Activated T-helper 1 cell treated with anti-CD3 and anti-CD28 coated beads, Interleukin-12 subunit alpha, Interleukin-12 subunit beta, Interleukin-2, Interleukin-4 antibody, amounts not matched to agents 30 ng/mL and 10 ng/mL and 1 ng/mL, durations not matched to agents 14 hours and 24 hours and 36 hours (primary cell): ENCODE measurements around the gene FOLR1. TPM values are rescaled to one million over a fixed set of nuclear protein-coding genes. Genes with fewer than 3 reads are reported as not detected.
"Not testable (repeated sequence)": the region's sequence is repeated elsewhere in the genome, so short reads cannot be mapped to it uniquely, and the experiment has no call there.

Experiments
- DNase-seq: peaks from one replicate; pipeline ENCODE4 v3.0.0; 2021; ENCODE audit warnings: low spot score
- H3K27ac Mint-ChIP-seq: one replicate; pipeline ENCODE4 v1.8.0; 2021; ENCODE audit warnings: mild to moderate bottlenecking, mixed read lengths
- H3K27me3 Mint-ChIP-seq: one replicate; pipeline ENCODE4 v1.8.0; 2022; ENCODE audit warnings: mild to moderate bottlenecking, moderate library complexity, mixed read lengths; ENCODE audit not compliant: insufficient read depth
- H3K36me3 Mint-ChIP-seq: one replicate; pipeline ENCODE4 v1.8.0; 2021; ENCODE audit warnings: low read depth, mixed read lengths
- H3K4me1 Mint-ChIP-seq: one replicate; pipeline ENCODE4 v1.8.0; 2021; ENCODE audit warnings: low read depth, mixed read lengths
- H3K4me3 Mint-ChIP-seq: one replicate; pipeline ENCODE4 v1.8.0; 2021; ENCODE audit warnings: mild to moderate bottlenecking, moderate library complexity, mixed read lengths
- H3K9me3 Mint-ChIP-seq: one replicate; pipeline ENCODE4 v1.8.0; 2021; ENCODE audit warnings: mixed read lengths
- intact Hi-C: fragments of 100-400 bp; cut with micrococcal nuclease; formaldehyde crosslinking; loops from one replicate; pipeline ENCODE4 v1.15.1; 2024
- total RNA-seq: library from RNA; stranded (reverse); gene quantifications from 2 replicates; pipeline ENCODE4 v1.2.3, GENCODE V29; 2022

FOLR1 gene
- total RNA-seq, 1 donor from 2014 or later = not detected

GRCh38 chr11:72169754-72170153 is 22.2 kb upstream of the FOLR1 start:
- H3K36me3 Mint-ChIP-seq, H3K4me3 Mint-ChIP-seq, DNase-seq, H3K9me3 Mint-ChIP-seq, intact Hi-C loops, H3K4me1 Mint-ChIP-seq, H3K27ac Mint-ChIP-seq: not testable (repeated sequence)
- peaks cover 11% of the 10 kb centered on the region for H3K27me3 Mint-ChIP-seq

DNA sequence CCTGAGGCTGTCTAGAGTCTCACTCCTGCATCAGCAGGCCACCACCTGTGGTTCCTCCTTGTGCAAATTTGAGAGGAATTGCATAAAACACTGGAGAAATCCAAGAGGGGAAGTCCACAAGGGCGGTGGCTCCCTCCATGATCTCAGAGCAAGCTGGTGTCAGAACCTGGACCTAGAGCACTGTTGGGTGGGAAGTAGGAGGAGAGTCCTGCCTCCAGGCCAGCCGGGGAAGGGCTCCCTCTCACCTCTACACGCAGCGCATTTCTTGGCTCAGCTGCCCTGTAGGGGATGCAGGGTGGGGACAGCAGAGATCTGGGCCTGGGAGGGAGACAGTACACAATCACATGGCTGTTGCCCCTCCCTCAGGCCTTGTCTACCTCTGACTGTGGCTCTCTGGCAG is 19.9 kb upstream of the FOLR1 start:
- H3K4me1 Mint-ChIP-seq, H3K4me3 Mint-ChIP-seq, H3K27me3 Mint-ChIP-seq, H3K9me3 Mint-ChIP-seq, H3K36me3 Mint-ChIP-seq, intact Hi-C loops, H3K27ac Mint-ChIP-seq, DNase-seq: not testable (repeated sequence)

- Mint-ChIP-seq H3K27me3 (peaks cover 7% of the 10 kb centered on the region), H3K4me1 (no peaks in the 10 kb centered on the region), H3K27ac (no peak overlapping the region), H3K9me3 (no peaks in the 10 kb centered on the region), H3K4me3 (no peak overlapping the region), H3K36me3 (no peaks in the 10 kb centered on the region)
- DNase-seq = no peak
- intact Hi-C loops = no loop called here
Observed at GRCh38 chr11:72173291-72173690, 18.6 kb upstream of the FOLR1 start.

- Mint-ChIP-seq H3K36me3 (no peaks in the 10 kb centered on the region), H3K4me3 (no peak overlapping the region)
- intact Hi-C loops = no loop called here
Observed at GRCh38 chr11:72174302-72175070, 17.5 kb upstream of the FOLR1 start.

GRCh38 chr11:72177656-72178055 is 14.3 kb upstream of the FOLR1 start:
- intact Hi-C loops = no loop called here

More at GRCh38 chr11:72174302-72175070, 17.5 kb upstream of the FOLR1 start:
- DNase-seq = no peak
- Mint-ChIP-seq H3K4me1 (no peaks in the 10 kb centered on the region), H3K27me3 (peaks cover 6% of the 10 kb centered on the region), H3K27ac (no peak overlapping the region), H3K9me3 (no peaks in the 10 kb centered on the region)

GRCh38 chr11:72179049-72179803 is 12.7 kb upstream of the FOLR1 start:
- DNase-seq = no peak
- peaks cover 5% of the 10 kb centered on the region for H3K27me3 Mint-ChIP-seq
- peaks cover 5% of the 10 kb centered on the region for H3K4me1 Mint-ChIP-seq
- intact Hi-C loops = no loop called here
- no peak overlapping the region for H3K4me3 Mint-ChIP-seq
- no peaks in the 10 kb centered on the region for H3K36me3 Mint-ChIP-seq
- no peaks in the 10 kb centered on the region for H3K9me3 Mint-ChIP-seq
- no peak overlapping the region for H3K27ac Mint-ChIP-seq

More at GRCh38 chr11:72177656-72178055, 14.3 kb upstream of the FOLR1 start:
- DNase-seq = no peak
- Mint-ChIP-seq H3K27ac (no peak overlapping the region), H3K4me3 (no peak overlapping the region), H3K27me3 (peaks cover 9% of the 10 kb centered on the region), H3K9me3 (no peaks in the 10 kb centered on the region), H3K4me1 (no peaks in the 10 kb centered on the region), H3K36me3 (no peaks in the 10 kb centered on the region)

GRCh38 chr11:72179804-72180396 is 12.0 kb upstream of the FOLR1 start:
- Mint-ChIP-seq H3K36me3 (no peaks in the 10 kb centered on the region), H3K4me3 (no peak overlapping the region), H3K9me3 (no peaks in the 10 kb centered on the region), H3K27ac (no peak overlapping the region), H3K27me3 (peaks cover 9% of the 10 kb centered on the region), H3K4me1 (peaks cover 5% of the 10 kb centered on the region)
- DNase-seq = no peak
- intact Hi-C loops = loop anchor here (5.0 kb wide), 2 partner anchors 232 to 252 kb away; partner anchors contain the start of gene CLPB

GRCh38 chr11:72180892-72181552 is 10.9 kb upstream of the FOLR1 start:
- not testable (repeated sequence) for H3K36me3 Mint-ChIP-seq, H3K27ac Mint-ChIP-seq, H3K27me3 Mint-ChIP-seq, DNase-seq, H3K9me3 Mint-ChIP-seq, H3K4me3 Mint-ChIP-seq, H3K4me1 Mint-ChIP-seq
- intact Hi-C loops = loop anchor here (5.0 kb wide), 2 partner anchors 231 to 251 kb away; partner anchors contain the start of gene CLPB

DNA sequence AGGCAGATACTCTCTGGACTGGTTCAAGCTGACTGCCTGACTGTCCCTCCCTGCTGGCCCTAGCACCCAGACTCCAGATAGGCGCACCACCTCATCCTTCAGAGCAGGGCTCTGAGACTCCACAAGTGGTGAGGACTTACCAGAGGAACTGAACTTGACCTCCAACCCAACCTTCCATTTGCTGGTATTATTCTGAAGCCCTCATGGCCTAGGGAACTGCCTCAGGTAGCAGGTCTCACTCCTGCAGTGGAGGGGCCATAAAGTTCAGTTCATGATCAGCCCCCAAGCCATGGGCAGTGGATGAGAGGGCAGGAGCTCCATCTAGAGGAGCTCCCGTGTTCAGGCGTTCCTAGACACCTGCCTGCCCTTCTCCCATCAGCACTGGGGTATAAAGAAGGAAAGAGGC is 10.4 kb upstream of the FOLR1 start:
- not testable (repeated sequence) for H3K9me3 Mint-ChIP-seq, H3K36me3 Mint-ChIP-seq, H3K4me1 Mint-ChIP-seq, H3K27ac Mint-ChIP-seq, DNase-seq, H3K4me3 Mint-ChIP-seq, H3K27me3 Mint-ChIP-seq
- intact Hi-C loops = loop anchor here (5.0 kb wide), 2 partner anchors 231 to 251 kb away; partner anchors contain the start of gene CLPB

DNA sequence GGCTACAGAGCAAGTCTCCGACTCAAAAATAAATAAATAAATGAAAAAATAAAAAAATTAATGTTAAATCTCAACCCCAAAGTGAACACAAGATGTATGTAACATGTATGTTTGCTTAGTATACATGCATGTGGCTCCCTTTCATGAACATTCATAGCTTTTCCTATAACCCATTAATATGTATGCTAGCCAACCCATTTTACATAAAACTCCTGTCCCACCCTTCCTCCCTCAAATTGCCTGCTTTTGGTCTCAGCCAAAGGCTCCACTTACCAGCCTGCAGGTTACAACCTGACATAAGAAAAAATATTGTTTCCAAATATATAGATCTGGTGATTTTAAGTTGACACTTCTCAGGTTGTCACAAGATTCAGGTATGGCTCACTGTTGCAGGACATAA is 3.7 kb upstream of the FOLR1 start:
- Mint-ChIP-seq H3K4me3 (no peak overlapping the region), H3K4me1 (peaks cover 3% of the 10 kb centered on the region), H3K9me3 (no peaks in the 10 kb centered on the region), H3K36me3 (no peaks in the 10 kb centered on the region), H3K27ac (no peak overlapping the region), H3K27me3 (peaks cover 7% of the 10 kb centered on the region)
- intact Hi-C loops = no loop called here
- DNase-seq = no peak

GRCh38 chr11:72189455-72190250 is 2.3 kb upstream of the FOLR1 start:
- no peaks in the 10 kb centered on the region for H3K4me1 Mint-ChIP-seq
- no peak overlapping the region for H3K27ac Mint-ChIP-seq
- no peaks in the 10 kb centered on the region for H3K9me3 Mint-ChIP-seq
- peaks cover 5% of the 10 kb centered on the region for H3K27me3 Mint-ChIP-seq
- no peaks in the 10 kb centered on the region for H3K36me3 Mint-ChIP-seq
- intact Hi-C loops = no loop called here
- no peak for DNase-seq
- H3K4me3 Mint-ChIP-seq = no peak overlapping the region

GRCh38 chr11:72190631-72191071 is 1.3 kb upstream of the FOLR1 start:
- DNase-seq = no peak
- intact Hi-C loops = no loop called here
- no peaks in the 10 kb centered on the region for H3K9me3 Mint-ChIP-seq
- H3K27ac Mint-ChIP-seq = no peak overlapping the region
- H3K4me1 Mint-ChIP-seq = no peaks in the 10 kb centered on the region
- no peaks in the 10 kb centered on the region for H3K36me3 Mint-ChIP-seq
- peaks cover 2% of the 10 kb centered on the region for H3K27me3 Mint-ChIP-seq
- H3K4me3 Mint-ChIP-seq = no peak overlapping the region
